ENCODE results near the gene SMARCA1. TPM values are rescaled to one million over a fixed set of nuclear protein-coding genes. Genes with fewer than 3 reads are reported as not detected.
"Not testable (repeated sequence)": the region's sequence is repeated elsewhere in the genome, so short reads cannot be mapped to it uniquely, and the experiment has no call there.

Gene SMARCA1
- total RNA-seq (under 1 TPM in 1 of 2 experiments, not detected in 1; 0.11 TPM), polyA plus RNA-seq (0.38 TPM)

DNA sequence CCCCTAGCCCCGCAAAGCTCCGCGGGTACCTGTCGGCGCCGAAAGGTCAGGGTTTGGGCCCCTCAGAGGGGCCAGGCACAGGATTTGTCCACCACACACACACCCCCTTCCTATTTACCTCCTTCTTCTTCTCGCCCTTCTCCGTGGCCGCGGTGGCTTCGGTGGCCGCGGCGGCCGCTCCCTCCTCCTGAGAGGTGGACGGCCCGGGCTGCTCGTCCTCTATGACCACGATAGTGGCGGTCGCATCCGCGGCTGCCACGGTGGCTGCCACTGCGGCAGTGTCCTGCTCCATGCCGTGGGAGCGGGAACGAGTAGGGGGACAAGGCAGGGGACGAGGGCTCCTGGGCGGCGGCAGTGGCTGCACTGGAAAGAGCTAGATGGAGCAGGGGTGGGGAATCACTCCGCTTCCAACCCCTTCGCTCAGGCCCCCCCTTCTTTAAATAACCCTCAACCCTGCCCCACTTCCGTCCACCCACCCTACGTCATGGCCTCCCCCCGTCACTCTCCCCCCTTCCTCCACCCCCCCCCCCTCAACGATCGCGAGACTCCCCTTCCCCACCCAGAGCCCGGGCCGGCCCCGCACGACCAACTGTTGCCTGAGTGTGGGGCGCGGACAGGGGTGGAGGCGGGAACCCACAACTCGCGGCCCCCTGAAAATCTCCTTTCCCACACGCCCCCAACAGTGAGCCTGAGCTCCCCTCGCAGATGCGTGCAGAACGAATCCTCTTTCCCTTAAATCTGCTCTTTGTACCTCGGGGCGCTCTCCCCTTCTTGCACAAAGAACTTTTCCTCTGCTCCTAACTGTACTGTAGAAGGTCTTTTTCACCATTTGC, at the start of gene SMARCA1:
TSS of gene SMARCA1 (minus strand) at position 412 of the 833 bp plus-strand sequence. CDS start at position 292, 120 bp downstream.
- POLR2A ChIA-PET: interaction anchor here (0.6 kb wide), 1 partner anchor 8 kb away, joined by 3 read pairs; no protein-coding TSS in a partner anchor
- Mint-ChIP-seq H3K4me3 (peak within 1 kb of the TSS; percentile 79 to 91 (median 84)), H3K27me3 (peaks cover 7 to 18% of the 10 kb centered on the region in 2 donors), H3K4me1 (peaks cover 0 to 13% (median 9%) of the 10 kb centered on the region in 3 donors), H3K27ac (peak within 1 kb of the TSS in 3 of 8 donors; percentile 49 to 84 (median 50)), H3K9me3 (peaks cover 0 to 3% (median 0%) of the 10 kb centered on the region in 5 donors), H3K36me3 (no peaks in the 10 kb centered on the region)
- no peaks in the 10 kb centered on the region for H3K36me3 ChIP-seq (ENCODE audit: insufficient read depth, low read length)
- no peaks in the 10 kb centered on the region for H3K27me3 ChIP-seq (ENCODE audit: insufficient read depth, low read length, poor library complexity, severe bottlenecking)
- H3K4me3 ChIP-seq (ENCODE audit: low read length): peak within 1 kb of the TSS; percentile 45
- CTCF ChIA-PET: no interaction called here
- no peak within 1 kb of the TSS for H3K27ac ChIP-seq (ENCODE audit: low read depth, low read length)
- H3K9me3 ChIP-seq (ENCODE audit: low read length): no peaks in the 10 kb centered on the region
- H3K4me1 ChIP-seq (ENCODE audit: insufficient read depth, low read length): peaks cover 6% of the 10 kb centered on the region
- no peak for DNase-seq

DNA sequence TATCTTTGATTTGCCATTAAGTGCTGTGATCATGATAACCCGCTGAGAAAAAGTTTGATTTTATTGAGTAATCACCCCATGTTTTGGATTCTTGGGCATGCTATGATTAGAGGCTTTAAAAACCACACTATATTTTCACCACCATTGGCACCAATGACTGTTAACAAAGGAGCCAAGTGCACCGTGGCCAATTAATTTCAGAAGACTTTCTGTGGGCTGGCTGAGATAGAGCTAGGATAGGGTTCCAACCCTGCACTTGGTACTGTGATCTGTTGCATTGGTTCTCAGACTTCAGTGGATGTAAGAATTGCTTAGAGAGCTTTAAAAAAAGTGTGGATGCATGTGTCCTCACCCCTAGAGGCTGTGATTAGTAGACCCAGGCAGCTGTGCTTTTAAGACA, 49.1 kb upstream of the SMARCA1 start:
- no peaks in the 10 kb centered on the region for H3K4me1 ChIP-seq (ENCODE audit: insufficient read depth, low read length)
- ChIA-PET CTCF (no interaction called here), POLR2A (no interaction called here)
- Mint-ChIP-seq H3K36me3 (peaks cover 0 to 10% (median 4%) of the 10 kb centered on the region in 3 donors), H3K27ac (no peak overlapping the region), H3K9me3 (no peaks in the 10 kb centered on the region), H3K4me3 (no peak overlapping the region), H3K27me3 (no peaks in the 10 kb centered on the region), H3K4me1 (no peaks in the 10 kb centered on the region)
- H3K9me3 ChIP-seq (ENCODE audit: low read length): no peaks in the 10 kb centered on the region
- H3K27ac ChIP-seq (ENCODE audit: low read depth, low read length): no peak overlapping the region
- no peaks in the 10 kb centered on the region for H3K27me3 ChIP-seq (ENCODE audit: insufficient read depth, low read length, poor library complexity, severe bottlenecking)
- no peaks in the 10 kb centered on the region for H3K36me3 ChIP-seq (ENCODE audit: insufficient read depth, low read length)
- no peak overlapping the region for H3K4me3 ChIP-seq (ENCODE audit: low read length)
- DNase-seq: no peak

DNA sequence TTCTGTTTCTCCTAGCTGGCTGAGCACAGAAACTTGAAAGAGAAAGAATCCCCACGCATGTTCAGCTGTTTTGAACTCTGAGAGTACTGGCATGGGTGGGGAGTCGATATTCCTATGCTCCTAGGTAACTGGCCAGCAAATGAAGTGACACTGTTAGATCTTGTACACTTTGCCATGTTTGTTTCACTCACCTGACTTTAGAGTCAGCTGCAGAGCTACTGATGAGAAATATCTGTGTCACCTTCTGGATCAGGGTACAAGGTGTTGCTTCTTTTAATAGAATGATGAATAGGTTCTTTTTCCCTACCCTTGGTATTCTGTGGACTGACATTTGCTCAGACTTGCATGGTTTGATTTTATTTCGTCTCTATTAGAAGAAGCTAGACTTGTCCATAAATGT, 45.1 kb upstream of the SMARCA1 start:
- no peaks in the 10 kb centered on the region for H3K9me3 Mint-ChIP-seq
- Histone ChIP-seq H3K9me3 (ENCODE audit: low read length) (no peaks in the 10 kb centered on the region), H3K27ac (ENCODE audit: low read depth, low read length) (no peak overlapping the region), H3K4me3 (ENCODE audit: low read length) (no peak overlapping the region), H3K27me3 (ENCODE audit: insufficient read depth, low read length, poor library complexity, severe bottlenecking) (no peaks in the 10 kb centered on the region), H3K4me1 (ENCODE audit: insufficient read depth, low read length) (peaks cover 7% of the 10 kb centered on the region), H3K36me3 (ENCODE audit: insufficient read depth, low read length) (no peaks in the 10 kb centered on the region)
- peaks cover 0 to 2% of the 10 kb centered on the region in 2 donors for H3K27me3 Mint-ChIP-seq
- ChIA-PET CTCF (no interaction called here), POLR2A (no interaction called here)
- no peak overlapping the region for H3K4me3 Mint-ChIP-seq
- H3K4me1 Mint-ChIP-seq: peaks cover 6 to 12% (median 10%) of the 10 kb centered on the region in 3 donors
- DNase-seq: no peak
- peaks cover 0 to 6% (median 0%) of the 10 kb centered on the region in 3 donors for H3K36me3 Mint-ChIP-seq
- no peak overlapping the region for H3K27ac Mint-ChIP-seq

- POLR2A ChIA-PET: no interaction called here
- Mint-ChIP-seq H3K27me3 (peaks cover 0 to 2% of the 10 kb centered on the region in 2 donors), H3K27ac (peak overlapping the region in 3 of 8 donors; percentile 4 to 42 (median 4)), H3K9me3 (no peaks in the 10 kb centered on the region), H3K36me3 (peaks cover 0 to 7% (median 0%) of the 10 kb centered on the region in 3 donors), H3K4me1 (peaks cover 6 to 12% (median 10%) of the 10 kb centered on the region in 3 donors), H3K4me3 (no peak overlapping the region)
- Histone ChIP-seq H3K9me3 (ENCODE audit: low read length) (no peaks in the 10 kb centered on the region), H3K36me3 (ENCODE audit: insufficient read depth, low read length) (no peaks in the 10 kb centered on the region), H3K4me1 (ENCODE audit: insufficient read depth, low read length) (peaks cover 7% of the 10 kb centered on the region), H3K27ac (ENCODE audit: low read depth, low read length) (no peak overlapping the region), H3K27me3 (ENCODE audit: insufficient read depth, low read length, poor library complexity, severe bottlenecking) (no peaks in the 10 kb centered on the region), H3K4me3 (ENCODE audit: low read length) (no peak overlapping the region)
- DNase-seq: no peak
- CTCF ChIA-PET: no interaction called here
Observed at GRCh38 chrX:129566073-129566472, 42.8 kb upstream of the SMARCA1 start.

- no peaks in the 10 kb centered on the region for H3K9me3 ChIP-seq (ENCODE audit: low read length)
- H3K27ac ChIP-seq (ENCODE audit: low read depth, low read length): no peak overlapping the region
- H3K4me3 ChIP-seq (ENCODE audit: low read length): no peak overlapping the region
- Mint-ChIP-seq H3K4me1 (peaks cover 6 to 12% (median 10%) of the 10 kb centered on the region in 3 donors), H3K9me3 (no peaks in the 10 kb centered on the region), H3K36me3 (peaks cover 0 to 9% (median 0%) of the 10 kb centered on the region in 3 donors), H3K4me3 (no peak overlapping the region), H3K27ac (peak overlapping the region in 1 of 8 donors; percentile 52), H3K27me3 (peaks cover 0 to 2% of the 10 kb centered on the region in 2 donors)
- no peaks in the 10 kb centered on the region for H3K27me3 ChIP-seq (ENCODE audit: insufficient read depth, low read length, poor library complexity, severe bottlenecking)
- no peaks in the 10 kb centered on the region for H3K36me3 ChIP-seq (ENCODE audit: insufficient read depth, low read length)
- CTCF ChIA-PET: no interaction called here
- peaks cover 7% of the 10 kb centered on the region for H3K4me1 ChIP-seq (ENCODE audit: insufficient read depth, low read length)
- DNase-seq: no peak
- POLR2A ChIA-PET: no interaction called here
Observed at GRCh38 chrX:129565046-129565650, 41.9 kb upstream of the SMARCA1 start.

DNA sequence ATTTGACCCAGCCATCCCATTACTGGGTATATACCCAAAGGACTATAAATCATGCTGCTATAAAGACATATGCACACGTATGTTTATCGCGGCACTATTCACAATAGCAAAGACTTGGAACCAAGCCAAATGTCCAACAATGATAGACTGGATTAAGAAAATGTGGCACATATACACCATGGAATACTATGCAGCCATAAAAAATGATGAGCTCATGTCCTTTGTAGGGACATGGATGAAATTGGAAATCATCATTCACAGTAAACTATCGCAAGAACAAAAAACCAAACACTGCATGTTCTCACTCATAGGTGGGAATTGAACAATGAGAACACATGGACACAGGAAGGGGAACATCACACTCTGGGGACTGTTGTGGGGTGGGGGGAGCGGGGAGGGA, 41.1 kb upstream of the SMARCA1 start:
- H3K9me3 Mint-ChIP-seq; H3K36me3 ChIP-seq (ENCODE audit: insufficient read depth, low read length); DNase-seq; H3K4me3 ChIP-seq (ENCODE audit: low read length); H3K9me3 ChIP-seq (ENCODE audit: low read length); H3K27me3 ChIP-seq (ENCODE audit: insufficient read depth, low read length, poor library complexity, severe bottlenecking); POLR2A ChIA-PET; CTCF ChIA-PET; H3K27me3 Mint-ChIP-seq; H3K4me1 ChIP-seq (ENCODE audit: insufficient read depth, low read length); H3K27ac ChIP-seq (ENCODE audit: low read depth, low read length); H3K27ac Mint-ChIP-seq; H3K36me3 Mint-ChIP-seq; H3K4me3 Mint-ChIP-seq: not testable (repeated sequence)
- peaks cover 6 to 12% (median 10%) of the 10 kb centered on the region in 3 donors for H3K4me1 Mint-ChIP-seq

DNA sequence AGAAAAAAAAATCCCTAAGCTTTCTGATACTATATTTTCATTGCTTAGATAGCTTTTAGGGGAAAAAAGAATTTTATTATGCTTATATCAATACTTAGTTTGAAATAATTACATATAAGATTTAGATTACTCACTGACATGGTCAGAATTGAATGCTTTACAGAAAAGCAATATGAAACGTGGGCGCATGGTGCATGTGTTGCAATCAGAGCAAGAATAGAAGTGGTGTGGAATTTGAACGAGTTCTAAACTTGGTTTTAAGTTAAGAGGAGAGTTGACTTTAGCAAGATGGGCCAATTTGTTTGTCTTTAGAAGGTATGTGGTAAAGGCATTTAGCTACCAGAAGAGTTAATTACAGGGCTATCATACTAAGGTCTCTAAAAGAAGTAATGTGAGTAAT, 38.2 kb upstream of the SMARCA1 start:
- POLR2A ChIA-PET: no interaction called here
- Histone ChIP-seq H3K27ac (ENCODE audit: low read depth, low read length) (no peak overlapping the region), H3K27me3 (ENCODE audit: insufficient read depth, low read length, poor library complexity, severe bottlenecking) (no peaks in the 10 kb centered on the region), H3K4me1 (ENCODE audit: insufficient read depth, low read length) (peaks cover 7% of the 10 kb centered on the region), H3K4me3 (ENCODE audit: low read length) (no peak overlapping the region), H3K9me3 (ENCODE audit: low read length) (no peaks in the 10 kb centered on the region), H3K36me3 (ENCODE audit: insufficient read depth, low read length) (no peaks in the 10 kb centered on the region)
- no peaks in the 10 kb centered on the region for H3K9me3 Mint-ChIP-seq
- CTCF ChIA-PET: no interaction called here
- H3K27ac Mint-ChIP-seq: no peak overlapping the region
- no peak overlapping the region for H3K4me3 Mint-ChIP-seq
- H3K36me3 Mint-ChIP-seq: peaks cover 0 to 9% (median 0%) of the 10 kb centered on the region in 3 donors
- peaks cover 6 to 12% (median 10%) of the 10 kb centered on the region in 3 donors for H3K4me1 Mint-ChIP-seq
- peaks cover 0 to 5% of the 10 kb centered on the region in 2 donors for H3K27me3 Mint-ChIP-seq
- DNase-seq: no peak

- Mint-ChIP-seq H3K4me1 (no peaks in the 10 kb centered on the region), H3K27me3 (peaks cover 0 to 4% of the 10 kb centered on the region in 2 donors), H3K36me3 (peaks cover 0 to 9% (median 0%) of the 10 kb centered on the region in 3 donors), H3K4me3 (no peak overlapping the region), H3K9me3 (no peaks in the 10 kb centered on the region), H3K27ac (no peak overlapping the region)
- Histone ChIP-seq H3K4me1 (ENCODE audit: insufficient read depth, low read length) (no peaks in the 10 kb centered on the region), H3K4me3 (ENCODE audit: low read length) (no peak overlapping the region), H3K9me3 (ENCODE audit: low read length) (no peaks in the 10 kb centered on the region), H3K27me3 (ENCODE audit: insufficient read depth, low read length, poor library complexity, severe bottlenecking) (no peaks in the 10 kb centered on the region), H3K36me3 (ENCODE audit: insufficient read depth, low read length) (no peaks in the 10 kb centered on the region), H3K27ac (ENCODE audit: low read depth, low read length) (no peak overlapping the region)
- no peak for DNase-seq
- CTCF ChIA-PET: interaction anchor here (0.6 kb wide), 1 partner anchor 430 kb away, joined by 3 read pairs; no protein-coding TSS in a partner anchor
- POLR2A ChIA-PET: no interaction called here
Observed at GRCh38 chrX:129559783-129560182, 36.5 kb upstream of the SMARCA1 start.
